ENCODE data around the gene ALDH3A2. TPM values are rescaled to one million over a fixed set of nuclear protein-coding genes. Genes with fewer than 3 reads are reported as not detected.

ALDH3A2 gene
- 148 to 171 TPM (median 159 TPM) in 5 replicates for total RNA-seq (2022; extraction: Qiagen RNA extraction)

GRCh38 chr17:19648475-19649273 lies at the start of gene ALDH3A2:
Gene ALDH3A2 (plus strand): TSS chr17:19648751. CDS start chr17:19648972, 221 bp downstream.

DNA sequence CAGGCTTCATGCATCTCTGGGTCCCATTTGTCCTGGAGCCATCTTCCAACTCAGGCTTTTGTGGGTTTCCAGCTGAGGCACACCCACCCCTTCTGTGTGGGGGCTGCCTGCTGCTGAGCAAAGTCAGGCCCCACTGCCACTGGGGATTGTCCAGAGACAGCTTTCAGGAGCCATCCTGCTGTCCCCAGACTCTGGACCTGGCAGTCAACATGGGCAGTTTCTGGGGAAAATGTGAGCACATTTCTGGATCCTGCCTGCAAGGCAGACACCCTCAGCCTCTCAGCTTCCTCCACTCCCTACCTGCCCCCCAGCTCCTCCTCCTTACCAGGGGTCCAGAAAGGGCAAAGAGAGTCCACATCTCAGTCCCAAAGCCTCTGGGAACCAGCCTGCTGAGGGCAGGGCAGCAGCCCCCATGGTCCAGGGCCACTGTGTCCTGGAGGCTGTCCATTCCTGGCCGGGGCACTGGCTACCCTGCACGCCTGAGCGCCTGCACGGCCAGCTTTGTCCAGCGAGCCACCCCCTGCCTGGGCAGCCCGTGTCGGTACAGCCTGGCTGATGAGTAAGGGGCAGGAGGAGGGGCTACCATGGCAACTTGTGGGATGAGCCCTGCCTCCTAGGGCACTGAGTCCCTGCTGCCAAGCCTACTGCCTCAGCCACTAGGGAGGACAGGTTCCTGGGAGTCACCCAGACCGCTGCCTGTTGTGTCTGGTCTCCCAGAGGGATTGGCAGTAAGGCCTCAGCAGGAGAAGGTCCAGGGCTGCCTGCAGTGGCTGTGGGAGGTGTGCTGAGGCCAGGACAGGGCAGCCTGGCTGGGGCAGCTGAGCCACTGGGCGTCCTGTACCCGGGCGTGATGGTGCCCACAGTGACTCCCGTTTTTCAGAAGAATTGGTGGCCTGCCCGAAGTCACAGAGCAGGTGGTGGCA lies 67.8 kb downstream of the ALDH3A2 start, which contains the start of gene SLC47A2:
SLC47A2 (minus strand) TSS at position 477 of the 923 bp plus-strand sequence; CDS start at position 448, 29 bp downstream.

Other genes with a start within 250 kb of the ALDH3A2 start
- 0.14 to 0.67 TPM (median 0.51 TPM) in 5 replicates for gene RNF112, start 237.5 kb upstream of the ALDH3A2 start, total RNA-seq (2022; extraction: Qiagen RNA extraction)
- 19.8 to 21.4 TPM (median 20.5 TPM) in 5 replicates for gene SLC47A1, start 114.9 kb upstream of the ALDH3A2 start, total RNA-seq (2022; extraction: Qiagen RNA extraction)
- 0.03 to 0.11 TPM (median 0.07 TPM) in 4 of 5 replicates, not detected in the other for gene SLC47A2, start 67.8 kb downstream of the ALDH3A2 start, total RNA-seq (2022; extraction: Qiagen RNA extraction)
- 780 to 1,158 TPM (median 793 TPM) in 5 replicates for gene ALDH3A1, start 99.5 kb downstream of the ALDH3A2 start, total RNA-seq (2022; extraction: Qiagen RNA extraction)
- 12.7 to 18.8 TPM (median 16.6 TPM) in 5 replicates for gene ULK2, start 219.2 kb downstream of the ALDH3A2 start, total RNA-seq (2022; extraction: Qiagen RNA extraction)

Data from A549 treated with AZD2906 at 1 μM for 4 hours (cell line).